HG03196 (cell line): ENCODE measurements around the gene MRPL17.
"Not testable (repeated sequence)": the region's sequence is repeated elsewhere in the genome, so short reads cannot be mapped to it uniquely, and the experiment has no call there.

Experiments used
- ATAC-seq: cut with Tn5 transposase; IDR thresholded peaks from one replicate; pipeline ENCODE4 v1.9.1; 2021; ENCODE audit not compliant: unreplicated experiment

Gene MRPL17

DNA sequence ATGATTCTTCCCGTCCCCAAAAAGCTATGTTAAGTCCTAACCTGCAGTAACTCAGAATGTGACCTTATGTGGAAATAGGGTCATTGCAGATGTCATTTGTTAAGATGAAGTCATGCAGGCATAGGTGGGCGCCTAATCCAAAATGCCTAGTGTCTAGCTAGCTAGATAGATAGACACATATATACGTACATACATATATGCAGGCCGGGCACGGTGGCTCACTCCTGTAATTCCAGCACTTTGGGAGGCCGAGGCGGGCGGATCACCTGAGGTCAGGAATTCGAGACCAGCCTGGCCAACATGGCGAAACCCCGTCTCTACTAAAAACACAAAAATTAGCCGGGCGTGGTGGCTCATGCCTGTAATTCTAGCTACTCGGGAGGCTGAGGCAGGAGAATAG, 928 bp upstream of the MRPL17 start:
- ATAC-seq, result not testable (repeated sequence)

DNA sequence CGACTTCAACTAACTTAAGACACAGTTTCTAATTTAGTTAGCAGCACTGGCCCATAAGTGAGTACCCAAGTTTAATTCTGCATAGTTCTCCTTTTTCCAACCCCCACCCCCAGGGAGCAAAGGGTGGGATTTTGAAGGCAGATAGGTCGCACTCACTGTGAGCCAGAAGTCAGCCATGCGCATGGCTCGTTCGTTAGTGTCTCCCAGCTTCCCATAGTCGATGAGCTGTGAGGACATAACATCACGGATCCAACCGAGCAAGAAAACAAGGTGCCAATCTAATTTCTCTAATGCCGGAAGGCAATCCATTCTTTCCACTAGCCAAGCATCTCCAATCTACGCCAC, 577 bp downstream of the MRPL17 start:
- peak; percentile 17 for ATAC-seq

DNA sequence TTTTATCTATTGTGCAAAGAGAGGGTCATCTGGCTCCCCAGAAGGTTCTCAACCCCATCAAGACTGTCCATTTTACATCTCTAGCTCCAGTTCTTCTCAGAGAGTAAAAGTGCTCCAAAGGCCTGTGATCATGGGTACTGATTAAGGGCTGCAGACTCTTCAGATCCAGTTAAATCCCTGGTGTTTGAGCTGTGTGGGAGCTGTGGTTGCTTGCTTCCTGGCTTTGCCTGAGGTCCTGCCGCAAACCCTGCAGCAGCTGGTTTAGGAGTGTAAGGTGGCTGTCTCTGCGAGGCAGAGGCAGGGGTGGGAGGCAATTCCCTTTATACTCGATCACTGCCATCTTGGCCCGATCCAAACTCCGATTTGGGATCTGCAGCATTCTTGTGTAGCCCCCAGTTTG, 1.2 kb downstream of the MRPL17 start:
- ATAC-seq, result no peak

DNA sequence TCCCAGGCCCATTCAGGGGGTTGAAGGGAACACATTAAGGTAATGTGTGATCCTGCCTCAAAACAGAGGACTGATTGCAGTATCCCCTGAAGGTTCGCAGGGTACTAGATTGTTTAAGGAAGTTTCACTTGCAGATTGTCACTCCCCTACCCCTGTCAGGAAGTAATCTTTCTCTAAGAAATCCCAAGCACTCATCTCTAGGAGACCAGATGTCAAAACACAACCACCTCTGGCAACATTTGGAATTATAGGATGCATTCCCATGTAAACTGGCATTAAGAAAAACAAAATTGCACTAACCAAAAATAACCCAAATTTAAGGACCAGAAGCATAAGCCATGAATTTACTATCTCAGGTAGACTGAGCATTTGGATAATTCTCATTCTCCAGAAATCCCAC, 1.6 kb downstream of the MRPL17 start:
- ATAC-seq, result no peak

DNA sequence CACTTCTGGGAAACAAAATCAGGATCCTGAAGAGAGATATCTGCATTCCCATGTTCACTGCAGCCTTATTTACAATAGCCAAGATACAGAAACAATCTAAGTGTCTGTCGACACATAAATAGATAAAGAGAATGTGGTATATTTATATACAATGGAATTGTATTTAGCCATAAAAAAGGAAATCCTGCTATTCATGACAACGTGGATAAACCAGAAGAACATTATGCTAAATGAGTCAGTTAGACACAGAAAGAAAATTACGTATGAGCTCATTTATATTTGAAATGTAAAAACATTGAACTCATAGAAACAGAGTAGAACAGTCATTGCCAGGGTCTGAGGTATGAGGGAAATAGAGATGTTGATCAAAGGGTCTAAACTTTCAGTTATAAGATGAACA, 6.1 kb downstream of the MRPL17 start:
- no peak for ATAC-seq

DNA sequence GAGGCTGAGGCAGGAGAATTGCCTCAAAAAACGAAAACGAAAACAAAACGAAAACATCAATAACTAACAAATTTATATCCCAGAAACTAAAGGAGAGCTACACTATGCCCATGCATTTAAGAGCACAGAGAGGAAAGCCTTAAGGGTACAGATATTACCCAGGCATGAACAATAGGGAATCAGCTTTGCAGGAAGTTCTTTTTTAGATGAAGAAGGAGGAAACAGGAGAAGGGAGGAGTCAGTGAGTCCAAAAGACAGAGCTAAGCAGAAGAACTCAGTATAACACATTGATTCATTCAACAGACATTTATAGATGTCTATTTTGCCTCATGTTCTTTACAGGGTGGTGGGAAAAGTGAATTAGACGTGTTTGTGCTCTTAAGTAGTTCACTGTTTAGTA, 8.3 kb downstream of the MRPL17 start:
- no peak for ATAC-seq

DNA sequence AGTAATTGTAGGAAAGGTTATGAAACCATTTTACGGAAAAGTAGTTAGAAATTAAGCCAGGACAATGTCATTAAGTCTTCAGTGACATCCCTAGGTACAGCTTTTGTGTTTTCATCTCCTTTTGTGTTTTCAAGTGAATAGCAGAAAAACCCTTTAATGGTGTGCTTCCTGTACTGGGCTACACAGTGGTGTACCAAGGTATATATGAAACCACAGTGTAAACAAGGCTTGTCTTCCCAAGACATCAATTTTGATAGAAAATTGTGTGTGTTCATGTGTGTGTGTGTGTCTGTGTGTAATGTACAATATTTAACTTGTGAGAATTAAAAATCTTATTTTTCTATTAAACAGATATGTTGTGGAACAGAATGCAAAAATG, 8.9 kb downstream of the MRPL17 start:
- ATAC-seq, result no peak

DNA sequence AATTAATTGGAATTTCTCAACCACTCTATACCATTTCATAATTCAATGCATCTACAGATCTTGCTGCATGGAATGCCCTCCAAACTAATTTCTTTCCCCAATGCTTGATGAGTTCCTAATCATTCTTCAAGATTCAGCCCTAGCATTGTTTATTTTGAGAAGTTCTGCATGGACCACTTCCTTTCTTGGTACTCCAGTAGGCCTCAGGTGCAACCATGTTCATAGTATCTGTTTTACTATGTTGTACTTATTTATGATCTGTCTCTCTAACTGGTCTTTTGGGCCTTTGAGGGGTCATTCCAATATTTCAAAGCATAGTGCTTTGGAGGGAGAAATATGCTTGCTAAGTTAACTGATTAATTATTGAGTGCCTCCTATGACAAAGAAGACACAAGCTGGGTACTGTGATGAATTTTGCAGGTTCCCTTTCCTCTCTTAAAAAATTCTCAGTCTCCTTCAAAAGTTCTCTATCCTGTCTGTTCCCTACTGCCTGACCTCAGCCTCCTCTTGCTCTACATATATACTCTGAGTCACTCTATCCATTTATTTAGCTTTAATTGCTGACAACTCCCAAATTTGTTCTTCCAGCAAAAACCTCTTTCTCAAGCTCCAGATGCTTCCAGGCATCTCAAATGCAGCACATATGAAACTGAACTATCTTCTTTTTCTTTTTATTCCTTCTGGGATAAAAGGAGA, 9.5 kb downstream of the MRPL17 start:
- ATAC-seq, result no peak

DNA sequence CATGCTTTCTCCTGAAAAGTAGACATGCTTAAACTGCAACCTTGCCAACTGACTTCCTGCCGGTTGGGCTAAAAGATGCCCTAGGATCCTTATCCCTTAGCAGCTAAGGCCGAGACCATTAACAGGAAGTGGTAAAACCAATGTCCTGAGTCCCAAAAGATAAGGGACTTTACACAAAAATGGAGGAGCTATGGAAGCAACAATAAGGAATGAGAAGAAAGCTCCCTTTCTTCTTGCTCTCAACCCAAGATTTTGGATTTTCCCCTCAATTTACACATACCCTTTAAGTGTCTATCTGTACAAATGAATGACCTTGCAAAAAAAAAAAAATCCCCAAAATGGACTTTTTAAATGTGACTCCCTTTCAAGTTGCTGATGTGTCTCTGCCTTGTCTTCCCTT, 11.1 kb downstream of the MRPL17 start:
- ATAC-seq, result no peak

DNA sequence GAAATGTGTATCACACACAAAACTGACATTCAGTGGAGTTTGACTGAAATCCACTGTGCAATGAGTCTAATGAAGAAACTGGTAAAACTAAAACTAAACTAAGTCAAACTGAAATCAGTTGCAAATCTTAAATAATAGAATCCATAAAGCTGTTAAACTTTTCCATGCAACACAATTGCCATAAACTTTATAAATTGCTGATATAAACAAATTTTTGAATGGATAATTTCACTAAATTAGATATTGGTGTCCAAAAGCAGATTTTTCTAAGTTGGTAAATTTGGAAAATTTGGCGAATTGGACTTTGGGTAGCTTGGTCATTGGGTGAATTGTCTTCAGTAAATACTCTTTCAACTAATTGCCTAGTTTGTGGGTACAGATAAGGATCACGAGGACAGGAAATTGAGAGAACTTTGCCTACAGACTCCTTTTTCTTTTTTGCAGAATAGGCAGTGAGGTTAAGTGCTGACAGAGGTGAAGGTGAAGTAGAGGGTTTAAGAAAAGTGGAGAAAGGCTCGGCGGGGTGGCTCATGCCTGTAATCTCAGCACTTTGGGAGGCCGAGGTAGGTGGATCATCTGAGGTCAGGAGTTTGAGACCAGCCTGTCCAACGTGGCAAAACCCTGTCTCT, 12.8 kb downstream of the MRPL17 start:
- no peak for ATAC-seq

DNA sequence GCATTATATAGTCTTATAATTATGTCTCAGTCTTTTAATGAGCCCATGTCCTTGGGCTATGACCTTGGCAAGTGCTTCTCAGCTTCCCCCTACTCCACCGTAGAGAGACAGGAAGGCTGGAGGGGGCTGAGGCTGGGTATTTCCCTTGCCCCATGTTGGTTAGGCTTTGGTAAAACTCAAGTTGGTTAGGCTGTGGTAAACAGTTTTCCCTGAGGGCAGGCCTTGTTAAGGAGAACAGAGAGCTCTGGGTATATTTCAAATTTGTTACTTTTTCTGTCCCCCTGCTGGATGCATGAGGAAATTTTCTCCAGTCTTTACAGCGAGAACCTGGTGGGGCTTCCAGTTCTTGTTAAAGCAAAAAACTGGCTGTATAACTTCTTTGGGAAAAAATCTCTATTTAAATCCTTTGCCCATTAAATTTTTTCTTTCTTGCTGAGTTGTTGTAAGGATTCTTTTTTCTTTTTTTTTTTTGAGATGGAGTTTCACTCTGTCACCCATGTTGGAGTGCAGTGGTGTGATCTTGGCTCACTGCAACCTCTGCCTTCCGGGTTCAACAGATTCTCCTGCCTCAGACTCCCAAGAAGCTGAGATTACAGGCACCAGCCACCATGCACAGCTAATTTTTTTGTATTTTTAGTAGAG, 15.3 kb downstream of the MRPL17 start:
- ATAC-seq, result peak; percentile 65

DNA sequence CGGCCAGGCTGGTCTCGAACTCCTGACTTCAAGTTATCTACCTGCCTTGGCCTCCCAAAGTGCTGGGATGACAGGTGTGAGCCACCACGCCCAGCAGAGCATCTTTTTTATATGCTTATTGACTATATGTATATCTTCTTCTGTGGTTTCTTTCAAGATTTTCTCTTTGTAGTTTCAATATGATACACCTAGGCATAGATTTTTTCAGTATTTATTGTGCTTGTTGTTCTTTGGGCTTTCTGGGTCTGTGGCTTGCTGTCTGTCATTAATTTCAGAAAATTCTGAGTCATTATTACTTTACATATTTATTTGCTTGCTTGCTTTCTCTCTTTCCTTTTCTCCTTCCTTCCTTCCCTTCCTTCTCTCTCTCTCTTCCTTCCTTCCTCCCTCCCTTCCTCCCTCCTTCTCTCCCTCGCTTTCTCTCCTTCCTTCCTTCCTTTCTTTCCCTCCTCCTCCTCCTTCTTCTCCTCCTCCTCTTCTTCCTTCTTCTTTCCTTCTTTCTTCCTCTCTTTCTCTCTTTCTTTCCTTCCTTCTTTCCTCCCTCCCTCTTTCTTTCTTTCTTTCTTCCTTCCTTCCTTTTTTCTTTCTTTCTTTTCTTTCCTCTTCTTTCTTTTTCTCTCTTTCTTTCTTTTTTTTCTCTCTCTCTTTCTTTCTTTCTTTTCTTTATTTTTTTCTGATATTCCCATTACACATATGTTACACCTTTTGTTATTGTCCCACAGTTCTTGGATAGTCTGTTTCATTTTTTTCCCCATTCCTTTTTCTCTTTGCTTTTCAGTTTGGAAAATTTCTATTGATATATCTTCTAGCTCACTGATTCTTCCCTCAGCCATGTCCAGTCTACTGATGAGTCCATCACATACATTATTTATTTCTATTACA, 16.6 kb downstream of the MRPL17 start:
- ATAC-seq, result no peak

DNA sequence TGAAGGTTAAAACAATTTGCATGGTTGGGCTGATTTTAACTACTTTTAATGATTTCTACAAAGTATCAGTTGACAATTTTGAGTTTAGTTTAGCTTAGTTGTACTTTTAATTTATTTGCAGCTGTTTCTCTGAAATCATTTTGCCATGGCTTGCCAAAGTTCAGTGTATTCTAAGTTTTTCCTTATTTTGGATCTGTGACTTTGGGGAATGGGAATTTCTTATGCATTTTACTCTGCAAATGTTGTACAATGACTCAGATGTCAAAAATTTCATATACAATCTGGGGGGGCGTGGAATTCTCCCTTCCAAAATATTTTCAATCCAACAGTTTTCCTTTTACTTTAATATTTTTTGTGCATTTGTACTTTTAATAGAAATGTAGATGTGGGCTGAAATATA, 18.6 kb downstream of the MRPL17 start:
- ATAC-seq, result no peak

DNA sequence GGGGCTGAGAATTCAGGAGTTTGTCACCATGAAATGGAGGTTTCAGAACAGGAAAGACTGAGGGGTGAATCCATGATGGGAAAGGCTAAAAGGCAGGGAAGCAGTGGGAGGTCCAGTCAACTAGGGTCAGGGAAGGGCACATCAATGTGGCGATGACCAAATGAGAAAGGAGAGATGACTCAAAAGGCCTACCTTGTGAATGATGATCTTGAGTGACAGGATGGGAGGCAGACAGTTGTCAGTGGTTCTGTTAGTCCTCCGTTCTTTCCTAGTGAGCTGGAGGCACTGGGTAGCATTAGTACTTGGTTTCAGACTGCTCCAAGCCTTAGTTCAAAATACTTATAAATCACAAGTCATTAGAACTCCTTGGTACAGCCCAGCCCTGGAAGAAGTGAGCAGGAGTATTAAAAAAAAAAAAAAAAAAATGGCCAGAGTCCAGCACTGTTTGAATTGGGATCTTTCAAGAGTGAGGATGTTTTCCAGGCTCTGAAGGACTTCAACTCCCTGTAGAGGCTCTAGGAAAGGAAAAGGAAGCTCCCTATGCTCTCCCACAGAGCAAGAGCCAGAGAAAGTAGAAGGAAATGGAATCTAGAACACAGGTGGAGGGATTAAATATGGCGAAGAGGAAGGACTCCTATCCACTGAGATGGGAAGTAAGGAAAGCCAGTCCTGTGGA, 19.2 kb downstream of the MRPL17 start:
- no peak for ATAC-seq

DNA sequence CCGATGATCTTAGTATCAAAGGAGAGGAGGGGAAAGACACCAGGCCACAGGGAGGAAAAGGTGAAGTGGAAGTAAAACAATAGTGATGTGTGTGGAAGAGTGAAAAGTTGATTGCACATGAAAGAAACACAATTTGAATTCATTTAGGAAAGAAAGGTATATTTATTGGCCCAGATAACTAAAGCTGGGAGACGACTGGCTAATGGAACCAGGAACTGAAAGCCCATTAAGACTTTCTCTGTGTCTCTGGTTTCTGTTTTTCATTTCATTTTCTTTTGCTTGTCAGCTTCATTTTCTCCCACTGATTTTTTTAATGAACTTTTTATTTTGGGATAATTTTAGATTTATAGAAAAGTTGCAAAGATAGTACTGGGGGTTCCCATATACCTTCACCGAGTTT, 22.4 kb downstream of the MRPL17 start:
- no peak for ATAC-seq

DNA sequence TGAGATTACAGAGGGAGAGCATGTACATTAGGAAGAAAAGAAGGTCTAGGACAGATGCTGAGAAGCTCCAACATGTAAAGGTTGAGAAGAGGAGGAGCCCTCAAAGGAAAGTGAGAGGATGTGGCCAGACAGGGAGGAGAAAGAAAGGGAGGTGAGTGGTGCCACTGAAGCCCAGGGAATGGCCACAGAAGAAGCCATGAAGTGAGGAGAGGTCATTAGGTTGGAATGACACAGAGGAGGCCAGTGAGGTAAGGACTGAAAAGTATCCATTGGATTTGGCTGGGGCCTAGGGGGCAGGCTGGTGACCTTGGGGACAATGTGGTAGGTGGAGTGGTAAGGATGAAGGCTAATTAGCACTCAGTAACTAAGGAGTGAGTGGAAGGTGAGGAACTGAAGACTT, 24.5 kb downstream of the MRPL17 start:
- ATAC-seq, result no peak

DNA sequence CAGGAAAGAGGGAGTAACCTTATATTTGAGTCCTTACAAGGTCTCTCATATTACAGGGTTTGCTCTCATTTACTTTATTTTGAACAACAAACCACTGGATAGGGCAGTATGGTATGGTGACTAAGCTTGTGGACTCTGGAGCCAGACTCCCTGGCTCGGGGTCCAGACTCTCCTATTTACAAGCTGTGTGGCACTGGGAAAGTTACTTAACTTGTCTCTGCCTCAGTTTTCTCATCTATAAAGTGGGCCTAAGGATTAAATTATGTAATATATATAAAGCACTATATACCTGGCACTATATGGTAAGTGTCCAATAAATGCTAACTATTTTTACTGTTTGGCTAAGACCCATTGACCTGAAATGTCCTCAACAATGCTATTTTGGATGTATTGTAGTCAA, 25.8 kb downstream of the MRPL17 start:
- no peak for ATAC-seq

DNA sequence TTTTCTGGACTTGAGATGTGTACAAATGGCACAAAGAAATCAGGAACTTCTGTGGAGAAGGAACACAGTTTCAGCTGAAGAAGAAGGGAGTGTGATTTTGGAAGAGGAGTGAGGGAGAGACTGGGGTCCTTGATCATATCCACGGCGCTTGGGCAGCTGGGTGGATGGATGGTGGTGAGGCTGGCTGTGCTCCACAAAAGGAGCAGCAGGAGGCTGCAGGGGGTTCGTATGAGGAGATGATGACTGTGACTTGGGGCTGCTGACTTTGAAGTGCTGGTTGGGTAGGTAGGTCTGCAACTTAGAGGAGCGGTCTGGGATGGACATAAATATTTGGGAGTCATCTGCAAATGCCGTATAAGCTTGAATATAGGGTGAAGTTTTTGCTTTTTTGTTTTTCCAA, 26.2 kb downstream of the MRPL17 start:
- ATAC-seq, result no peak

DNA sequence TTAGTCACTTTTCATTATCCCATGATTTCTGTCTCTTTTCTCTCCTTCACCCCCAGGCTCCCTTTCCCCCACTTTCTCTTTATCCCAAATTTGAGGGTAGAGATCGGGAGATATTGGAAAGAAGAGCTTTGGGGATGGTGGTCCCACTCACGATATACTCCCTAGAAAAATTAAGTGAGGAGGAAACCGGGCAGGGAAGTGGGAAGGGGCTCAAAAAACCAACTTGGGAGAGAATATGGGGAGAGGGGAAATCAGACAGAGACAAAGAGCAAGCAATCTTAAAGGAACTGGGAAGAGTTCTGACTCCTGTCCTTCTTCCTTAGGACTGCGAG, 26.6 kb downstream of the MRPL17 start:
- no peak for ATAC-seq

DNA sequence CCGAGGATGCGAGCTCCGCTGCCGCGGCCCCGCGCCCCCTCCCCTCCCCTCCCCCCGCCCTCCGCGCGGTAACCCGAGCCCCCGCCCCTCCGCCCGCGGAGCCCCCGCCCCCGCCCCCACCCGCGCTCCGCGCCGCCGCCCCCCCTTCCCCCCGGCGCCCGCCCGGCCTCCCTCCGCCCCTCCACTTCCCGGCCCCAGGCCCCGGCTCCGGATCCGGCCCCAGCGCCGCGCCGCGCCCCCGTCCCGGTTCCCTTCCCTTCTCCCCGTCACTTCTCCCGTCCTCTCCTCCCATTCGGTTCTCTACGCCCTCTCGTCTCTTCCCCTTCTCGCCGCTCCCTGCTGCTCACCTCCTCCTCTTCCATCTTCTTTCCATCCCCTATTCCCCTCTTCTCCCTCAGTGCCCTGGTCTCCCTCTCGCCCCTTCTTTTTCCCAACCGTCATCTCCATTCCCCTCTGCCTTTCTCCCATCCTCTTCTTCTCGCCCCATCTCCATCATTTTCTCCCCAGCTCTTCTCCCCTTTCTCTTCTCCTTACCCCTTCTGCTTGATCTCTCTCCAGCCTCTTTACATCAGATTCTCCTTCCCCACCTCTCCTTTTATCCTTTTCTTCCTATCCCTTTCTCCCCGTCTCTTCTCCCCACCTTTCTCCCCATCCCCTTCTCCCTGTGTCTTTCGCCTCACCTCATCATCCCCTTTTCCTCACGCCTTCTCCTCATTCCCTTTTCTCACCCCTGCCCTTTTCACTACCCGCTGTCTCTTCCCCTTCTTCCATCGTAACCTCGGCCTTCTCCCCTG, 27.2 kb downstream of the MRPL17 start, which contains the start of gene DCHS1:
DCHS1 (minus strand) TSS at position 20 of the 794 bp plus-strand sequence. CDS start 14,196 bp downstream, outside the sequence.
- no peak for ATAC-seq
